HCT116 (cell line): ENCODE measurements around the gene ZNF618. TPM values are rescaled to one million over a fixed set of nuclear protein-coding genes. Genes with fewer than 3 reads are reported as not detected.

Experiments
- ATAC-seq: fragments of 200-7000 bp; cut with Tn5 transposase; 2 replicates; pipeline ENCODE4 v1.9.1; 2020; ENCODE audit warnings: mild to moderate bottlenecking, moderate library complexity
- BruUV-seq: library from RNA; stranded (reverse); fragments of 400-500 nt; replicated peaks from 2 replicates; lab custom pipeline; 2021; lab: Mats Ljungman, UMichigan
- CTCF ChIA-PET: fragments of 300-600 bp; sonication (Branson Sonifier 250); formaldehyde crosslinking; loops from one replicate; lab custom pipeline; 2021; ENCODE audit warnings: antibody characterized with exemption; lab: Charles Lee
- POLR2A ChIA-PET: fragments of 300-600, 350-600 bp; sonication (Branson Sonifier 250); formaldehyde crosslinking; loops from one replicate; lab custom pipeline; 2021; ENCODE audit warnings: antibody characterized with exemption; lab: Charles Lee
- RAD21 ChIA-PET, 2 experiments: fragments of 300-600 bp; sonication (Branson Sonifier 250); formaldehyde crosslinking; loops; one replicate each; lab custom pipeline; 2023; ENCODE audit warnings: low total read pairs in 2 of 2; ENCODE audit not compliant: uncharacterized antibody in 2 of 2, unreplicated experiment in 2 of 2, low non-redundant PET in 1 of 2; lab: Charles Lee
- DNase-seq: peaks from one replicate; pipeline ENCODE4 v3.0.0-alpha.2; 2010; ENCODE audit warnings: low read depth, low spot score
- H2AFZ ChIP-seq: fragments of 200-600 bp; shearing (Covaris generic), sonication (generic); 2 replicates; pipeline ENCODE4 v1.6.1; 2017; ENCODE audit warnings: low read depth, mixed run types, mixed read lengths, antibody characterized with exemption, low read length; ENCODE audit not compliant: poor library complexity, severe bottlenecking
- H3K27ac ChIP-seq: 2 replicates; pipeline ENCODE4 v1.5.1; 2012; ENCODE audit warnings: low read depth, low read length
- H3K27me3 ChIP-seq: fragments of 200-600 bp; sonication (generic); 2 replicates; pipeline ENCODE4 v1.6.1; 2016; ENCODE audit warnings: mixed run types, low read length, mixed read lengths; ENCODE audit not compliant: insufficient read depth
- H3K36me3 ChIP-seq, 2 experiments: fragments of 200-500 bp in 1 of 2; fragments of 200-600 bp in 1 of 2; sonication (Bioruptor generic) in 1 of 2; sonication (generic) in 1 of 2; 2 replicates each; pipeline versions ENCODE4 v1.5.1 to v1.6.1; 2014 to 2016; ENCODE audit warnings: low read length in 2 of 2, inconsistent platforms in 1 of 2, mixed read lengths in 1 of 2, mixed run types in 1 of 2; ENCODE audit not compliant: insufficient read depth in 2 of 2, control insufficient read depth in 1 of 2
- H3K4me1 ChIP-seq, 2 experiments: fragments of 200-600 bp in 1 of 2; sonication (generic) in 1 of 2; 2 replicates each; pipeline versions ENCODE4 v1.5.1 to v1.6.1; 2012 to 2017; ENCODE audit warnings: low read length in 2 of 2, inconsistent platforms in 1 of 2, mild to moderate bottlenecking in 1 of 2, mixed read lengths in 1 of 2, mixed run types in 1 of 2, moderate library complexity in 1 of 2; ENCODE audit not compliant: insufficient read depth in 2 of 2, control insufficient read depth in 1 of 2
- H3K4me2 ChIP-seq: fragments of 200-600 bp; sonication (generic); 2 replicates; pipeline ENCODE4 v1.6.1; 2017; ENCODE audit warnings: mixed run types, low read length, mixed read lengths
- H3K4me3 ChIP-seq, 2 experiments: fragments of 200-600 bp in 1 of 2; sonication (generic) in 1 of 2; replicated peaks in 1 of 2; 2 replicates each; pipeline ENCODE4 v1.5.1; 2011 to 2016; ENCODE audit warnings: low read length in 2 of 2, control low read depth in 1 of 2, low read depth in 1 of 2, mild to moderate bottlenecking in 1 of 2, mixed read lengths in 1 of 2, mixed run types in 1 of 2
- H3K79me2 ChIP-seq: fragments of 200-600 bp; sonication (generic); 2 replicates; pipeline ENCODE4 v1.6.1; 2017; ENCODE audit warnings: mild to moderate bottlenecking, mixed run types, low read length, moderate library complexity, mixed read lengths; ENCODE audit not compliant: insufficient read depth
- H3K9ac ChIP-seq: fragments of 200-600 bp; sonication (generic); 2 replicates; pipeline ENCODE4 v1.6.1; 2016; ENCODE audit warnings: low read length, mixed read lengths
- H3K9me2 ChIP-seq: fragments of 200-600 bp; sonication (generic), shearing (Covaris generic); 2 replicates; pipeline ENCODE4 v1.6.1; 2017; ENCODE audit warnings: mixed run types, mild to moderate bottlenecking, moderate library complexity; ENCODE audit not compliant: insufficient read depth
- H3K9me3 ChIP-seq, 2 experiments: fragments of 200-500 bp in 1 of 2; fragments of 200-600 bp in 1 of 2; sonication (Bioruptor generic) in 1 of 2; sonication (generic) in 1 of 2; 2 replicates each; pipeline ENCODE4 v1.6.1; 2014 to 2017; ENCODE audit warnings: low read length in 2 of 2, mixed read lengths in 2 of 2, inconsistent platforms in 1 of 2, low read depth in 1 of 2, mild to moderate bottlenecking in 1 of 2, mixed run types in 1 of 2, moderate library complexity in 1 of 2; ENCODE audit not compliant: control insufficient read depth in 1 of 2, insufficient read depth in 1 of 2
- H4K20me1 ChIP-seq: fragments of 200-600 bp; sonication (generic), shearing (Covaris generic); 2 replicates; pipeline ENCODE4 v1.6.1; 2017; ENCODE audit warnings: mixed run types, mild to moderate bottlenecking, moderate library complexity; ENCODE audit not compliant: insufficient read depth
- EZH2phosphoT487 ChIP-seq: fragments of 200-600 bp; IDR thresholded peaks from 2 replicates; pipeline ENCODE4 v1.6.1; 2018; ENCODE audit warnings: antibody characterized with exemption, borderline replicate concordance
- POLR2A ChIP-seq: IDR thresholded peaks from 2 replicates; pipeline ENCODE4 v1.7.0; 2011; ENCODE audit warnings: borderline replicate concordance; ENCODE audit not compliant: insufficient read depth, insufficient read length; ENCODE audit errors: extremely low read depth
- intact Hi-C: fragments of 100-400 bp; cut with micrococcal nuclease; formaldehyde crosslinking; loops from 2 replicates; pipeline ENCODE4 v1.10.0; 2022
- total RNA-seq: library from RNA; stranded (reverse); gene quantifications from one replicate; pipeline ENCODE4 v1.2.1, GENCODE V29; 2021; ENCODE audit not compliant: unreplicated experiment
- TF ChIP-seq, protein P1 (sequence below): IDR thresholded peaks from 2 replicates; pipeline ENCODE4 v1.6.1; 2011; ENCODE audit warnings: mild to moderate bottlenecking, low read length, moderate library complexity; ENCODE audit not compliant: insufficient replicate concordance; ENCODE audit errors: extremely low read depth
- TF ChIP-seq, protein P2 (sequence below): IDR thresholded peaks from 2 replicates; pipeline ENCODE4 v1.6.1; 2012

The ZNF618 gene
- total RNA-seq, 1 experiment from 2014 or later, result 13.5 TPM

DNA sequence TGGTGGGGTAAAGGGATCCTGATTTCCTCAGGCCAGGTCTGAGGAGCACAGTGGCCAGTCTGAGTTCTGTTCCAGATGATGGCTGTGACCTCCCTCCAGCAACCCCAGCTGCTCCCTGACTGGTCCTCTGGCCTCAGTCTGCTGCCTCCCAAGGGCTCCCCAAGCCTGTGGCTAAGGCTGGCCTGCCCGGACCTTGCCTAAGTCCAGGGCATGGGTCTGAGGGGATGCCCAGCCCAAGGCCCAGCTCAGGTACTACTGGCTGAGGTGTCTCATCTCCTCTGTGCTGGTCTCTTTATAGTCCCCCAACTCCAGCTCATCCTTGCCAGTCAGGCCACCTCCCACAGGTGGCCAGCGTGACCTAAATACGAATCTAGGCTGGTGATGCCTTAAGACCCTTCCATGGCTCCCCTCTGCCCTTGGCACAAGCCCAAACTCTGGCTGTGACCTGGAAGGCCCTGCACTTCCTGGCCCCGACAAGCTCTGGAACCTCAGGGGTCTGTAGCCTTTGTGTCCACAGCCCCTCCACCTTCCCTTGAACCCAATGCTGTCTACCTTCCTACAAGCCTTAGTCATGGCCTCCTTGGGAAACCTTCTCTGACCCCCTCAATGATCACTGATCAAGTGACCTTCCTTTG, 213.2 kb downstream of the ZNF618 start (continued):
- TF ChIP-seq, protein P1, sequence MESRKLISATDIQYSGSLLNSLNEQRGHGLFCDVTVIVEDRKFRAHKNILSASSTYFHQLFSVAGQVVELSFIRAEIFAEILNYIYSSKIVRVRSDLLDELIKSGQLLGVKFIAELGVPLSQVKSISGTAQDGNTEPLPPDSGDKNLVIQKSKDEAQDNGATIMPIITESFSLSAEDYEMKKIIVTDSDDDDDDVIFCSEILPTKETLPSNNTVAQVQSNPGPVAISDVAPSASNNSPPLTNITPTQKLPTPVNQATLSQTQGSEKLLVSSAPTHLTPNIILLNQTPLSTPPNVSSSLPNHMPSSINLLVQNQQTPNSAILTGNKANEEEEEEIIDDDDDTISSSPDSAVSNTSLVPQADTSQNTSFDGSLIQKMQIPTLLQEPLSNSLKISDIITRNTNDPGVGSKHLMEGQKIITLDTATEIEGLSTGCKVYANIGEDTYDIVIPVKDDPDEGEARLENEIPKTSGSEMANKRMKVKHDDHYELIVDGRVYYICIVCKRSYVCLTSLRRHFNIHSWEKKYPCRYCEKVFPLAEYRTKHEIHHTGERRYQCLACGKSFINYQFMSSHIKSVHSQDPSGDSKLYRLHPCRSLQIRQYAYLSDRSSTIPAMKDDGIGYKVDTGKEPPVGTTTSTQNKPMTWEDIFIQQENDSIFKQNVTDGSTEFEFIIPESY, result no peak
- TF ChIP-seq, protein P2, sequence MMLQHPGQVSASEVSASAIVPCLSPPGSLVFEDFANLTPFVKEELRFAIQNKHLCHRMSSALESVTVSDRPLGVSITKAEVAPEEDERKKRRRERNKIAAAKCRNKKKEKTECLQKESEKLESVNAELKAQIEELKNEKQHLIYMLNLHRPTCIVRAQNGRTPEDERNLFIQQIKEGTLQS, result no peak
- no peak for TF ChIP-seq EZH2phosphoT487

DNA sequence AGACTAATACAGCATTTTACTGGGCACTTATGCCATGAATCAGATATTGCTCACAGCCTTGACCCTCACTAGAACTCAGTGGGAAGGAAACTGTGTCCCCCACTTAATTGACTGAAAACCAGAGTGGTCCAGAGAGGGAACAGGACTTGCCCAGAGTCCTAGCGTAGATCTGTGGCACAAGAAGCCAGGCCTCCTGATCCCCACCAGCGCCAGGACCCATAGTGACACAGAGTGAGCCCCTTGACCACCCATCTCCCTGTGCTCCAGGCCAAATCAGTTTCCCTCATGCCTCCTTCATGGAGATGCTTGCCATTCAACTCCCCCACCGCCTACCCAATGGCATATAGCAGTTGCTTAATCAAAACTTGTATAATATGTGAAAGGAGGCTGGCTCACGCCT, 214.7 kb downstream of the ZNF618 start:
- no peak for TF ChIP-seq POLR2A
- TF ChIP-seq, all 23 proteins: peak for 0
- Histone ChIP-seq H4K20me1 (no peaks in the 10 kb centered on the region), H3K27me3 (no peaks in the 10 kb centered on the region), H3K79me2 (no peaks in the 10 kb centered on the region), H3K9me3 (no peaks in the 10 kb centered on the region), H3K9ac (no peak overlapping the region), H3K4me3 (no peak overlapping the region), H3K4me1 (no peaks in the 10 kb centered on the region), H3K36me3 (no peaks in the 10 kb centered on the region), H3K9me2 (no peaks in the 10 kb centered on the region), H2AFZ (no peak overlapping the region), H3K27ac (no peak overlapping the region), H3K4me2 (no peak overlapping the region)
- intact Hi-C loops, result no loop called here
- DNase-seq (no peak), ATAC-seq (no peak)
- RAD21 ChIA-PET, result no interaction called here
- no TSS peak for BruUV-seq
- POLR2A ChIA-PET, result no interaction called here
- CTCF ChIA-PET, result interaction anchor here (1.0 kb wide), 2 partner anchors 8 to 17 kb away, joined by 3 read pairs; no protein-coding TSS in a partner anchor
